Measurements from ENCODE around the gene TMEM11.

The TMEM11 gene

DNA sequence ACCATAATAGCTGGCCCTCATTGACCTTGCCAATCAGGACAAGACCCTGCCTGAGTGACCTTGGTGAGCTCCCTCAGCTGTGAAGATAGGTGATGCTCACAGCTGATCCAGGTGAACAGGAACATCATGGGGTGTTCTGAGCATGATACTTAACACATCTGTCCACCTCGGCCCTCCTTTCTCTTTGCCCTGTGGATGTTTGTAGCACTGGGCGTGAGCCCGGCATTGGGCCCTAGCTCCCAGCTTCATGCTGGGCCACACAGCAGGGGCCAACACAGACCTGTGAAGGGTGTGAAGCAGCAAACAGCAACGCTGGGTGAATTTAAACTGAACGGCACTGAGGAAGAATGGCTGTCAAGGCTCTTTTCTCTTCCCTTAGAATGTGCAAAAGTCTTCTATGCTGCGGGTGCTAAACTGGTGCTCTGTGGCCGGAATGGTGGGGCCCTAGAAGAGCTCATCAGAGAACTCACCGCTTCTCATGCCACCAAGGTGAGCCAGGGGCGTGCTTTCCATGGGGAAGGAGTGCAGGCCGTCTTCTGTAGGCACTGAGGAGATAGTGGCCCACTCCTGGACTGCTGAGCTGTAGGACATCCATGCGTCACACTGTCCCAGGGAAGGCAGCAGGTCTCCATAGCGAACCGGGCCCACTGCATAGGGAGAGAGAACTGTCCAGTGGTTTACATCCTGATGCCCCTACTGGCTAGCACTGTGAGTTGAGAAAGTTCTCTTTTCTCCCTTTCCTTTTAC is 35.9 kb downstream of the TMEM11 start:
- DNase-seq (ENCODE audit: low read depth): no peak

DNA sequence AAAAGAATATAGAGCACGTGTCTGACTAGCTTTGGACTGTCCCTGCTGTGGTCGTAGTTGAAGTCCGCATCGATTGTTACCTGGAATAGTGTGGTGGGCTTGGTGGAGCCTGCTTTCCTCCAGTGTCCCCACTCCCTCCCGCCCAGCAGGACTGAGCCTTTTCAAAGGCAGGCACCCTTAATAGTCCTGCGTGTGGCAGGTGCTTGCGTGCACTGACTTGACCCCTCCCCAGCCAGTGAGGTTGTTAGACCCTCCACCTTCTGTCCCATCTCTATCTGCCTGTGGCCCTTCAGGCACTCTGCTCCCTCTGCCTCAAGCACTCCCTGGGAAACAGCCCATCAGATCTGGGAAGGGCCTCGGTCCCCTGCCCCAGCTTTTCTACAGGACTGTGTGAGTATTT is 36.6 kb downstream of the TMEM11 start:
- no peak for DNase-seq (ENCODE audit: low read depth)

DNA sequence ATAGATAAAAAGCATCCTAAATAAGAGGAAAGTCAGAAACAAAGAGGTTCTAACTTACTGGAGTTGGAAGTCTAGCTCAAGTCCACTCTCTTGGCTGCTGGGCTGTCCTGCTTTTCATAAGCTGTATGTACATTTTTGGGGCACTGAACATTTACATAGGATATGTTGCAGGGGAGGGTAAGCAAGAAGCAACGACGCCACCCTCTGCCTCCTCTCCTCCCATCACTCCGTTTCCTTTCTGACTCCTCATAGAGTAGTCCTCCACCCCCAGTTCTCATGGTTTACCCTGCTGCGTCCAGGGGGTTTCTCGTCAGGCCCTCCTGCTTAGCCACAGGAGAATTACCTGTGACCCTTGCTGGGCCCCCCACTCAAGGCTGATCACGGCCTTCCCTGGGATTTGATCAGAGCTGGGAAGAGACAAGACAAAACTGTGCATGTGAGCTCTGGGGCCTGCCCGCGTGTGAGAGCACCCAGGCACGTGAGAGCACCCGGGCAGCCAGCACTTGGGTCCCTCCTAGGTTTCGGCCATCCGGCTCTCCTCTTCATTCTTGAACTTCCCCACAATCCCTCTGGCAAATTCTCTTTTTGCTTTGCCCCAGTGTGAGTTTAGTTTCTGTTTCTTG is 37.1 kb downstream of the TMEM11 start:
- DNase-seq (ENCODE audit: low read depth): no peak

DNA sequence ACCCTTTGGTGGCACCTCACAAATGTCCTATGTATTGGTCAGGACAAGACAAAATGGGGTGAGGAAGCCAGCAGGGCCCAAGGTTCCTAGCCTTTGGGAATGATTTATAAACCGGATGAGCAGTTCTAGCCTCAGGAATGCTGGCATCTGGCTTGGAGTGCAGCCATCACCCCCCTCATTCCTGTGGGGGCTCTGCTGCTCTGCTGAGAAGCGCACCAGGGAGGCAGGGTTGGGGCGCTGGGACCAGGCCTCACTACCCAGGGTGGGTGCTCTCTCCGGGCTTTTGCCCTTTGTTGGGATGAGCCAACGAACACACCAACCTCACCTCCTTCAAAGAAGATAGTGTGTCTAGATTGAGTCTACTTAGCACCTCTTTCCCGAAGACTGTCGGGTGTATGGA is 39.2 kb downstream of the TMEM11 start:
- no peak for DNase-seq (ENCODE audit: low read depth)

DNA sequence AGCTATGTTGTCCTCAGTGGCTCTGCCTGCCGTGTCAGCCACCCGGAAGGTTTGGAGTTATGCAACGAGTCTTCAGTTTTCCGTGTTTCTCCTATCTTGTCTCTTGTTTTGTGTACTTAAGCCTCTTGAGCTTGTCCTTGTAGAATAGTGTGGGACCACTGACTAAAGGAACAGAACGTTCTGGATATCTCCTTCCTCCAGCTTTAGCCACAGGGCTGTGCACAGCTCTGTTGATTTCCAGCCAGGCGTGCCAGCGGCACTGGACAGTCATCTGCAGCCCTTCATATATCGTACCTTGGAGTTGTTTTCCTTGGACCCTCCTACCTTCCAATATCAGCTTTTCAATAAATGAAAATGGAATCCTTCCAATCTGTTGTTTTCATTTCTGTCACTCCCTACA is 39.8 kb downstream of the TMEM11 start:
- DNase-seq (ENCODE audit: low read depth): no peak

DNA sequence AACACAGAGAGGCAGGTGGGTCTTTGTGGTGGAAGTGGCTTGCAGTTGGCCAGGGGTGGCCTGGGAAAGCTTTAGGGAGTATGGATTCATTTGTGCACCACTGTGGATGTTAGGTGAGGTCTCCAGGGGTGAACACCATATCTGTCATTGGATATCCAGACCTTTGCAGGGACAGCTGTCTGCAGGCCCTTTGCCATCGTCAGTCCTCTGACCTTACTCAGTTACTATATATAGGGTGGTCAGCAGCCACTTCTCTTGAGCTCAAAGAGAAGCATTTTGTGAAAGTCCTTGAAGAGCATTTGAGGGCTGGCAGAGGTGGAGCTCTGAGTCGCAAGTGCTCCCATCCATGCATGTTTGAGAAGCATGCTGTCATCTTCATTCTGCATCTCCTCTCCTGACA is 40.4 kb downstream of the TMEM11 start:
- no peak for DNase-seq (ENCODE audit: low read depth)

DNA sequence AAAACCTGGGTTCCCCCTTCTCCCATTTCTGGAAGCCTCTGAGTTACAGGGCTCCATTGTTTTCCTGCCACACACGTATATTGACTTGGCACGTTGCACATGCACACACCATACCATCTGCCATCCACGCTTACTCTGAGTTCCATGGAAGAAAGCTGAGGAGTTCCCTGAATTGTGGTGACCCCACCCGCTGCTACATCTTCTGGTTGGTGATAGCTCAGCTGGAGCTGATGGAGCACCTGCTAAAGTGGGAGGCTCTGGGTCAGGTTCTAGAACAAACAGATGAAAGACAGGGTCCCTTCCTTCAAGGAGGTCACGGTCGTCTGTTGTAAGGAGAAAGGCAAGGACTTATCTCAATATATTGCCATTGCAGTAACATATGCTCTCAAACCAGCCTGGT is 41.1 kb downstream of the TMEM11 start:
- no peak for DNase-seq (ENCODE audit: low read depth)

DNA sequence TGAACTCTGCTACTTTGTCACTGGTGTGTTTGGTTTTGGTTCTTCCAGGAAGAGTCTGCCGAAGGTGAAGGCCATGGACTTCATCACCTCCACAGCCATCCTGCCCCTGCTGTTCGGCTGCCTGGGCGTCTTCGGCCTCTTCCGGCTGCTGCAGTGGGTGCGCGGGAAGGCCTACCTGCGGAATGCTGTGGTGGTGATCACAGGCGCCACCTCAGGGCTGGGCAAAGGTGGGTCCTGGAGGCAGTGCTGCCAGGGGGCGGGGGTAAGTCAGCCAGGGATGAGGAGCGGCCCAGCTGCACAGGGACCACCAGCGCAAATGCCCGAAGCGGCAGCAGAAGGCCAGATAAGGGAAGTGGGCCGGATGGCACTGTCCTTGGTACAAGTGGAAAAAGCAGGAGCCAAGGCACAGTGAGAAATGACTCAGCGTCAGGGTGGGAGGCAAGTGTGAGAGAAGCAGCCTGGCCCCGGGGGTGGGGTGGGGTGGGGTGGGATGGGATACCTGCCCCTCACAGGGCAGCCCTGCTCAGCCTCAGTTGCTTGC is 41.9 kb downstream of the TMEM11 start:
- no peak for DNase-seq (ENCODE audit: low read depth)

DNA sequence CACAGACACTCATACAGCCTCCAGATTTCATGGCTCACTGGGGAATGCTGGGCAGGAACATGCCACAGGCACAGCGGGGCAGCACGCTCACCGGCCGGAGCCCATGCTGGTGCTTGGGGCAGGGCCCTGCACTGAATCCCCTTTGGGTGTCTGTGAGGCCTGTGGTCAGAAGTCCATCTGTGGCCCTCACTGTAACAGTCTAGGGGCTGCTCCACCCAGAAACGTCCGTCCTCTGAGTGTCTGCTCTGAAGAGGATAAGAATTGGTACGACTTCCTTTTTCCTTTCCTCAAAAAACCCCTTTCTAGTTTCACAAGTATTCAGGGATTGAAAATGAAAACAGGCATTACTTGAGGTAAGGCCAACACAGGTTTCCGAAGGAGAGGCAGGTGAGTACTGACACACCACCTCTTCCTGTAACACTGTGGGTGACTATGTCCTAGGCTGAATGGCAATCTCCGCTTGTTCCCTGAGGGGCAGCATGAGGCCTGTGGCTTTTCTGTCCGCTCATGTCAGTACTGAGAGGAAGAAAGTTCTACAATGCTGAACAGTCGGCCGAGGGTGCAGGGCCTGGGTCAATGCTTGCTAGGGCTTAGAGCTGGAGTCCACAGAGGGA is 42.5 kb downstream of the TMEM11 start:
- DNase-seq (ENCODE audit: low read depth): no peak

DNA sequence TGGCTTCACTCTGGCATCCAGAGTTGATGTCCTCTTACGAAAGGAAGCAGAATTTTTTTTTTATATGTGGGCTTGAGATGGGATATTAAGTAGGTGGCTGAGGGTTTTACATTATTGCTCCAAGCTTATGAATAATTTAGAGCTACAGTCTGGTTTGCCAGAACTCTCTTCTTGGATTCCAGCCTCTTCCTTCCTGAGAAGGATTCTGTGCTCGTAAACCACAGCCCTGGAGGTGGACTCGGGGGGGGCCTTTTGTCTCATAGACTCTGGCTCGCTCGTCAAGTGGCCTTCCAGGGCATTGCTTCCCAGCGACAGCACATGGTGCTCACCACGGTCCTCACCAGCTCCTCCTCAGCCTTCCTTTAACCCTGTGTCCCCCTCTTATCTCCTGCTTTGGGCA is 43.2 kb downstream of the TMEM11 start:
- DNase-seq (ENCODE audit: low read depth): no peak

DNA sequence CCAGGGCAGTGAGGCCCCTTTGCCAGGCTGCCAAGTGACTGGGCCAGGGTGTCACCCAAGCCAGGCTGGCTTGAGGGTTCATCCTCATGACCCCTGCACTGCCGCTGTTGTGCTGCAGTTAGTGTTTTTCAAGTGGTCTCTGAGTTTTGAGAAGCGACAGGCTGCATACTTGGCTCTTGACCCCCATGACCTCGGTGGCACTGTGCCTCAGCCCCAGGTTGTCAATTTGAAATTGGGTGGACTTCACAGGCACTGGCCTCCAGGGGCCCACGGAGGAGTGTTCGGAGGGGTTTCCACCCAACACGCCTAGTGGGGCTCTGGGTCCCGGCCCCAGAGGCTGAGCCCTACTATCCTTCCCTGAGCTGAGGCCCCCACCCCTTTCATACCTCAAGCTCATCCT is 44.5 kb downstream of the TMEM11 start:
- no peak for DNase-seq (ENCODE audit: low read depth)

DNA sequence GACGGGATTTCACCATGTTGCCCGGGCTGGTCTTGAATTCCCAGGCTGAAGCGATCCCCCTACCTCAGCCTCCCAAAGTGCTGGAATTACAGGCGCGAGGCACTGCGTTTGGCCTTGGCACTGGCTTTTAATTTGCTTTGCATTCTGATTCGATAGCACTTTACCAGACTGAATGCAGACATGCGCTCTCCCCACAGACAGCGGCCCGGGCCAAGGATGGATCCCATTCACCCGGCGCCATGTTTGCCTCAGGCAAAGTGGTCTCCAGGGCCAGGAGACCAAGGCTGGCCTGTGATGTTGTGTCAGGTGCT is 45.5 kb downstream of the TMEM11 start:
- no peak for DNase-seq (ENCODE audit: low read depth)

DNA sequence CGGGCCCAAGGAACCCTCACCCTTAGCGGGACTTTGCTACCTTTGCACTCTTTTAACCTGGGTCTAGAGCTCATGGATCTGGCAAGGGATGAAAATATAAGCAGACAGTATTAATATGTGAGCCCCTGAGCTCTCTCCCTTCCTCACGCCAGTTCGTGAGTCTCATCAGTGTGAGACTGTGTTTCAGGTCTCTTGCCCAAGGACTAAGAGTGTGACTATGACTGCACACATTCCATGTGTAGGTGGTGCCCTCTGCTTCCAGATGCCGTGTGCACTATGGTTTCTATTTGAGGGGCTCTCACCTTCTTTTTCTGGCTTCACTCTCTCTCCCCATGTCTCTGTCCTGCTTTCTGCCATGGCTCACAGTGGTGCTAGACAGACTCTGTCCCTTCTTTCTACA is 46.7 kb downstream of the TMEM11 start:
- DNase-seq (ENCODE audit: low read depth): no peak

DNA sequence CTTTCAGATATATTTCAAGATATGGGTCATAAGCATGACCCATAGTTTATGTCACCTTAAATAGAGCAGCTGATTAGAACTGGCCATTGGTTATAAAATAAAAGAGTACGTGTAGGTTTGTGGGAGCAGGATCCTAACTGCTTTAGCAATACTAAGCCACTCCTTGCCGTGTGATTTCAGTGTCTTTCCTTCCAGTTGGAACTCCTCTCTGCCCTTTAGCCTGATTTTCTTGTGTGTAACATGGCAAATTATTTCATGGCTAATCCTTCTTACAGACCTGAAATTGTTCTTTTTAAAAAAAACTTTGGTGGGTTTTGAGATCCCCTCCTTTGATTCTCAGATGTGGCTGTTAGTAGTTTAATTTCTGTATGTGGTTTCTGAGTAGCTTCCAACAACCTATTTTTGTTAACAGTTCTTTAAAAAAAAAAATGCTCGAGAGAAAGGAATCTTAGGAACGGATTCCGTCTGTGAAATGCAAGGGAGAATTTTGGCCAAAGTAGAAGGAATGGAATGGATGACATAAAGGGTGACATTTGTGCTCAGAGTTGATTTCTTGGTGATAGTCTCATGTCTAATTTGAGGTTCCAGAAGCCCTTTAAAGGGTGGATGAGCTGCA is 47.3 kb downstream of the TMEM11 start:
- DNase-seq (ENCODE audit: low read depth): no peak

DNA sequence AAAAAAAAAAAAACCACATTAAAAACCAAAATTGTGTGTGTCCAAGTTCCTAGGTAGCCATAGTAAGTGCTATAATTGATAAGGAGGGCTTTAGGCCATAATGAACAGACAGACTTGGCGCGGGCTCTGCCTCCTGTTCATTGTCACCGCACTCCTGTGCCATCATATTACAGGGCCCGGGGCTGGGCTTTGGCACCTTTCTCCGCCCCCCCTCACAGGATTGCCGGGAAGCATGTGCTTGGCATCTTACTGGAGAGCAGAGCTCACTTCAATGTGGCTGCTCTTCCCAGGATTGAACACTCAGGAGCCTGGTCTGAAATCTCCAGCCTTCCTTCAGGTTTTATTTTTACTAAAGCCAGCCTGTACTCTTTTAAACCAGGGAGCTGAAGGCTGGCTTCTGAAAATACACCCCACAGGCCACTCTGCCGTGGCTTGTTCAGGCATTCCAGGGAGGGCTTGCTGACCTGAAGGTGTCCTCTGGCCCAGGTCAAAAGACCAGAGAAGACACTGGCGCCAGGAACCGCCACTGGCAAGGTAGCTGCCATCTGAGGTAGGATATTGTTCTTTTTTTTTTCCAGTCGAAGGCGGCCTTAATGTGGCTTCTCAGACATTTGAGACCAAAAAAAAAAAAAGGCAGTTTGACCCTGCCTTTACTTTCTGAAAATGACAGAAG is 47.9 kb downstream of the TMEM11 start:
- DNase-seq (ENCODE audit: low read depth): no peak

DNA sequence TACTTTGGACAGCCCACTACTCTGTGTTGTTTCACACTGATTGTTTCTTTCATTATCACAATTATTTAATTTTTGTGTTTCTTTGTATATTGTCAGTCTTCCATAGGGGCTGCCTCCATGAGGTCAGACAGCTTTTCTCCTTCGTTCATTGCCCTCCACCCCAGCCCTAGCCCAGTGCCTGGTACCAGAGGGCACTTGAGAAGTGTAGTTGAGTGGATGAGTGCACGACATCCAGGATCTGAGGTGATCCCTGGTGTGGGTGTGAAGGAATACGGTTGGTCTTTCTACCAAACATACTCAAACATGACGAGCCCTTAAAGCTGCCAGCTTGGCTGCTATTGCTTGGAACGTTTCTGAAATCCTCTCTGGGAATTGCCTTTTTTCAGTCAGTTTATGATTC is 49.3 kb downstream of the TMEM11 start:
- DNase-seq (ENCODE audit: low read depth): no peak

DNA sequence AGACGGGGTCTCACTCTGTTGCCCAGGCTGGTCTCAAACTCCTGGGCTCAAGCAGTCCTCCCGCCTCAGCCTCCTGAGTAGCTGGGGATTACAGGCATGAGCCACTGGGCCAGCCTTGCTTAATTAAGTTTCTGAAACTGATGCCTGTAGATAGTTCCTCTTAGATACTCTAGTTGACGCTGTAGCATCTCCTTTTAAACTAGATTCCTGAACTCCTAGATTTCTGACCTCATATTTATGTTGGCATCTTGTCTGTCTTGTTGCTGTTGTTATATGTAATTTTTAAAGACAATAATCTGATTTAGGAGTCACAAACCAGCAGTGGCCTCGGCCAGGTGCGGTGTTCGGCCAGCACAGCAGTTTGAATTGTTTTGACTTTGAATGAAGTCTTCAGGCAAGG is 49.7 kb downstream of the TMEM11 start:
- no peak for DNase-seq (ENCODE audit: low read depth)

DNA sequence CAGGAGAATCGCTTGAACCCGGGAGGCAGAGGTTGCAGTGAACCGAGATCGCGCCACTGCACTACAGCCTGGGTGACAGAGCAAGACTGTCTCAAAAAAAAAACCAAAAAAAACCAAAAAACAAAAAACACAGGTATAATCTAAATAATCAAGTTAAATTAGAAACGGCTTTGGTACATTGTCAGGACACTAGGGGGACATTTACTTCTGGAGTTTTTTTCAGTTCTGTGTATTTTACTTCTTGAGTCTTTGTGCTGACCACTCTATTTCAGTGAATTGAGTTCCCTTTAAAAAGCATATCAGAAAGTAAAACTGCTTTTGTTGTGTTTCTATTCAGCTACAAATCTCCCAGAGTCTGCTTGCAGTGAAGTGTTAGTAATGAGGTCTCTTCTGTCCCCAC is 50.9 kb downstream of the TMEM11 start:
- DNase-seq (ENCODE audit: low read depth): no peak

DNA sequence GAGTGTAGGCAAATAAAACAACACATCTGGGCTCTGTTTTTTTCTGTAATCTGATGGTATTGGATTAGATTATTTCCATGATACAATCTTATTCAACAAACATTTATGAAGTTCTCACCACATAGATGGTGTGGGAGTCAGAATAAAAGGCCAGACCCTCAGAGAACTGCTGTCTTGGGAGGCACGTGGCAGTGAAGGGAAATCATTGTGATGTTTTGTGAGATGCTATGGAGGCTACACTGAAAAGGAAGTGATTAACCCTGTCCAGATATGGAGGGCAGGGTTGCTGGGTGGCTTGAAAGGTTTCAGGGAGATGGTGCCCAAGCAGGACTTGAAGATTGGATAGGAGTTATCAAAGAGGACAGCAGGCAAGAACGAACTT is 51.6 kb downstream of the TMEM11 start:
- no peak for DNase-seq (ENCODE audit: low read depth)

DNA sequence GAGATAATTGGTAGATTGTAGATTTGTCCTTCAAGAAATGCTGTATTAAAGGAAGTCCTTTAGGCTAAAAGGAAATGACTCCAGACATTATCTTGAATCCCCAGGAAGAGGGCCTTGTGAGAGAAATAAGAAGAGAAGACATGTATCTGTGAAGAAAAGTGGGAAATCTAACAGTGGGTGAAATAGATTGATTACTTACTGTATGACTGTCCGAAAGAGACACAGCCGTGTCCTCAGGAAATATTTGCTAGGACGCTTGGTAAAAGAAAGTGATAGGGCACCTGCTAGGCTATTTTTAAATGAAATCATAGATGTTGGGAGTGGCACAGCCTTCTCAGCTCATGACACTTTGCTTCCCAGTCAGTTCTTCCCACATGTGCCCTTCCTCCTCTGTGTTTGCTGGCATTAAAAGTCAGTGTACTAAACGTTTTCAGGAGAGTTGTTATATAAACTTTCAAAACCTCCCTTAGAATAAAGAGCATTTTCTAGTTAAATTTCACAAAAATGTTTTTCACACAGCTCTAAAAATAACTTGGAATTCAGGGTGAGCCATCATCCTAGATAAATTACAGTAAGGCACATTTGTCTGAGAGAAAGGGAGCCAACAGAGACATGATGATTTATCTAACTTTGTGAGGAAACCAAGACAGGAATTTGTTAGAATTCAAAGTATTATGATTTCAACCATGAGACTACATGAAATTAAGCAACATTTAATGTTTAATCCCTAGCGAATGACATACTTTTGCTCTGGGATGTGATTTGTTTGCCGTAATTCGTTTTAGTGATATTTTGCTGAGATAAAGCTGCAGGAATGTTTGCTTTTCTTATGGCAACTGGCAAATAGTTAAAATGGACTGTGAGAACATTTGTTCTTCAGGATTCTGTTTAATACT is 52.2 kb downstream of the TMEM11 start:
- DNase-seq (ENCODE audit: low read depth): no peak

DNA sequence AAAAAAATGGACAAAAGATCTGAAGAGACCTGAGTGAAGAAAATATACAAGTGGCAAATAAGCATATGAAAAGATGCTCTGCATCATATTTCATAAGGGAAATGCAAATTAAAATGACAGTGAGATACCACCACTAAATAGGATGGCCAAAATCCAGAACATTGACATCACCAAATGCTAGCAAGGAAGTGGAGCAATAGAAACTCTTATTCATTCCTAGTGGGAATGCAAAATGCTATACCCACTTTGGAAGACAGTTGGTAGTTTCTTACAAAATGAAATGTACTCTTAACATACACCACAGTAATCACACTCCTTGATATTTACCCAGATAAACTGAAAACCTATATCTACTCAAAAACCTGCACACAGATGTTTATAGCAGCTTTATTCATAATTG is 53.6 kb downstream of the TMEM11 start:
- DNase-seq (ENCODE audit: low read depth): no peak
